Lower lobe of right lung (tissue), 2 donors: ENCODE data around the gene ARID4B. TPM values are rescaled to one million over a fixed set of nuclear protein-coding genes. Genes with fewer than 3 reads are reported as not detected.

Experiments used
- ATAC-seq, 2 donors: fragments of 200-7000 bp; cut with Tn5 transposase; one replicate each; pipeline ENCODE4 v1.9.1; 2020 to 2022; ENCODE audit warnings: mild to moderate bottlenecking in 2 of 2, moderate library complexity in 2 of 2
- DNase-seq: peaks from one replicate; pipeline ENCODE4 v3.0.0-alpha.2; 2020
- H3K27ac ChIP-seq: fragments of 200-600 bp; one replicate; pipeline ENCODE4 v1.8.0; 2022
- H3K27me3 ChIP-seq: fragments of 200-600 bp; one replicate; pipeline ENCODE4 v1.8.0; 2022; ENCODE audit warnings: low read depth
- H3K36me3 ChIP-seq: fragments of 200-600 bp; one replicate; pipeline ENCODE4 v1.8.0; 2022; ENCODE audit warnings: mild to moderate bottlenecking
- H3K4me1 ChIP-seq: fragments of 200-600 bp; one replicate; pipeline ENCODE4 v1.8.0; 2022
- H3K4me3 ChIP-seq: fragments of 200-600 bp; one replicate; pipeline ENCODE4 v1.8.0; 2022; ENCODE audit warnings: mild to moderate bottlenecking
- H3K9me3 ChIP-seq: fragments of 200-600 bp; one replicate; pipeline ENCODE4 v1.8.0; 2022
- intact Hi-C: fragments of 100-400 bp; cut with DNase I; formaldehyde crosslinking; loops from one replicate; pipeline ENCODE4 v1.11.0; 2022
- total RNA-seq: library from RNA; stranded (reverse); fragmentation: NEBNext Ultra II Directional; extraction: Animal tissue kit (Norgen Biotek cat#: 25700); gene quantifications from one replicate; pipeline ENCODE4 v1.2.1, GENCODE V29; 2021
- TF ChIP-seq, protein P1 (sequence below): fragments of 200-600 bp; IDR thresholded peaks from one replicate; pipeline ENCODE4 v1.8.0; 2022; ENCODE audit warnings: antibody characterized with exemption, mild to moderate bottlenecking
- donor health status: DM: no; HTN: yes; CAD: no; lungs with severe emphysema.

Gene ARID4B
- total RNA-seq, 1 donor from 2014 or later = 39.1 TPM

DNA sequence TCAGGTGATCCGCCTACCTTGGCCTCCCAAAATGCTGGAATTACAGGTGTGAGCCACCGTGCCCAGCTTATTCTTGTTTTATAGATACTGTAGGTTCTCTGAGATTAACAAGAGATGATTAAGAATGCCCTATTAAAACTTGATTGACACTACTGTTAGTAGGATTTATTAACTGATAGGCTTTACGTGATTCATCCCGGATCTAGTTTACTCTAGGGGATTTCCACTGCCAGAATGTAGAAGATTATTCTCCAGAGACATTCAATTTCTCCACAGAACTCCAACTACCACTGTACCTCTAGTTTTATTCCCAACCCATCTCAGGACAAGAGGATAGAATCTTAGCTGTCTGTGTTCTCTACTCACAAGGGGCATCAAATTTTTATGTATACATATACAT is 140.7 kb downstream of the ARID4B start:
- DNase-seq (no peak), ATAC-seq (no peak)
- Histone ChIP-seq H3K9me3 (no peaks in the 10 kb centered on the region), H3K4me1 (no peaks in the 10 kb centered on the region), H3K36me3 (peaks cover 40% of the 10 kb centered on the region), H3K27ac (no peak overlapping the region), H3K4me3 (no peak overlapping the region), H3K27me3 (no peaks in the 10 kb centered on the region)
- intact Hi-C loops = no loop called here
- TF ChIP-seq, protein P1, sequence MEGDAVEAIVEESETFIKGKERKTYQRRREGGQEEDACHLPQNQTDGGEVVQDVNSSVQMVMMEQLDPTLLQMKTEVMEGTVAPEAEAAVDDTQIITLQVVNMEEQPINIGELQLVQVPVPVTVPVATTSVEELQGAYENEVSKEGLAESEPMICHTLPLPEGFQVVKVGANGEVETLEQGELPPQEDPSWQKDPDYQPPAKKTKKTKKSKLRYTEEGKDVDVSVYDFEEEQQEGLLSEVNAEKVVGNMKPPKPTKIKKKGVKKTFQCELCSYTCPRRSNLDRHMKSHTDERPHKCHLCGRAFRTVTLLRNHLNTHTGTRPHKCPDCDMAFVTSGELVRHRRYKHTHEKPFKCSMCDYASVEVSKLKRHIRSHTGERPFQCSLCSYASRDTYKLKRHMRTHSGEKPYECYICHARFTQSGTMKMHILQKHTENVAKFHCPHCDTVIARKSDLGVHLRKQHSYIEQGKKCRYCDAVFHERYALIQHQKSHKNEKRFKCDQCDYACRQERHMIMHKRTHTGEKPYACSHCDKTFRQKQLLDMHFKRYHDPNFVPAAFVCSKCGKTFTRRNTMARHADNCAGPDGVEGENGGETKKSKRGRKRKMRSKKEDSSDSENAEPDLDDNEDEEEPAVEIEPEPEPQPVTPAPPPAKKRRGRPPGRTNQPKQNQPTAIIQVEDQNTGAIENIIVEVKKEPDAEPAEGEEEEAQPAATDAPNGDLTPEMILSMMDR = no peak

DNA sequence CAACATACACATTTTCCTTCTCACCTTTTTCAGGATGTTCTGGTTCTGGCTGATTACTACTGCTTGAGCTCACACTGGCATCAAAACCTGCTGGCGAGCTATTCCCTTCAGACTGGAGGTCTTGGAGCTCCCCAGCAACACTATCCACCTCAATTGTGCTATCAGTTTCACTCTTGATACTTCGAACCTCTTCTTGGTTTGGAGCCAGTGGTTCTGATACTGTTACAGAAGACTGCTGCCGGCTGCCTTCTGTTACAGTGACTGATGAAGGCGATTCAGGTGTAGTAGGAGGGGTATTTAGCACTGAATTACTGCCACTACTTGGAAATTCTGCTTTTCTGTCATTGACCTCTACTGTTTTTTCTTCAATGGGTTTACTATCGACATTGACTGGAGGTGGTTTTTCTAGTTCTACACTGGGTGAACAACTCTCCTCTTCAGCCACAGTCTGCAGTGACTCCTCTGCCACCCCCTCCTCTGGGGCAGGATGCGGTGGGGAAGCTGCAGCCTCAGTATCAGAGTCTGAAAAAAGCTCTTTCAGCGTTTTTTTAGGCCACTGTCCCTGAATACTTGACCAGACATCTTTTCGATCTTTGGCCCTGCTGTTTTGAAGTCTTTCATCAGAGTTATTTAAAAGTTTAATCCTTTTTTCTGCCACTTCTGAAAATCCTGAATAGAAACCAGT is 146.3 kb downstream of the ARID4B start:
- TF ChIP-seq, protein P1 = no peak
- ATAC-seq (no peak), DNase-seq (no peak)
- Histone ChIP-seq H3K27ac (no peak overlapping the region), H3K9me3 (no peaks in the 10 kb centered on the region), H3K4me3 (no peak overlapping the region), H3K27me3 (no peaks in the 10 kb centered on the region), H3K36me3 (peaks cover 57% of the 10 kb centered on the region), H3K4me1 (no peaks in the 10 kb centered on the region)
- intact Hi-C loops = no loop called here

DNA sequence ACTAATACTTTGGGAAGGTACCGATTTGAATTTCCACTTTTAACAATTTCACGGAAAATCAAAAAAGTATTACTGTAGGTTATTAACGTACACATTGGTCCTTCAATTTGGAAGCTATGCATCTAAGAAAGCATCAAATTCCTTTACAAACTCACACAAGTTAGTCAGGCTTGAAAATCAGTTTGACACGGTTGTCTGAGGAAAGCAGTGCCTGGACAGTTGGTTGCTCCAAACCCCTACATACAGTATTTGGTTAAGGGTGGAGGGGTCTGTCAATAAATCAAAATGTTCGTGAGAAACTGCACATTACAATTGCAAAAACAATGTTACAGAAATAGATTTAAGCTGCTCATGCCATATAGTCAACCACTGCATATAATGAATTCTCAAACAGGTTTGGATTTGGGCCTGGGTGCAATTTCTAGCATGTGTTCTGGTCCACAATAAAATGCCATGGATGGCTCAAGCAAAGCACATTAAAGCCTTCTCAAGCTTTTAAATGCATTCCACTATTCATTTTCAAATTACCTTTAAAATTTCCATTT is 147.0 kb downstream of the ARID4B start:
- Histone ChIP-seq H3K27ac (no peak overlapping the region), H3K9me3 (no peaks in the 10 kb centered on the region), H3K36me3 (peaks cover 64% of the 10 kb centered on the region), H3K4me1 (no peaks in the 10 kb centered on the region), H3K4me3 (no peak overlapping the region), H3K27me3 (no peaks in the 10 kb centered on the region)
- ATAC-seq (no peak), DNase-seq (no peak)
- intact Hi-C loops = no loop called here
- TF ChIP-seq, protein P1 = no peak

DNA sequence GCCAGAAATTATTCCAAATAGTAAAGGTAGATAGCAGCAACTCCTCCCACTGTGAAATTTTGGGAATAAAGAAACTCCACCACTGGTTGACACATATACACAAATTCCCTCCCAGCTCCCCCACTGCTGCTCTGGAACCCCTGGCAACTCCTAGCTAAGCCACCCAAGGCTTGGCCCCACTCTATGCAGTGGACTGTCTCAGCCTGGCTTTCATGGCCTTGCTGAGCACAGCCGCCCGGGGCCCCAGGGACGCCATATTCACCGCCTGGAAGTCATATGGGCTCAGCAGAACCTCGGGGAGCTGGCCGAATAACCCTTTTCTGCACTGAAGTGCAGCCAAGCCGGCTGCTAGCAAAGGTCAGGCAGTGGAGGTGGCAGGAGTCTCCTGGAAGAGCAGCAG is 151.5 kb downstream of the ARID4B start:
- intact Hi-C loops = no loop called here
- H3K27me3 ChIP-seq = no peaks in the 10 kb centered on the region
- no peak overlapping the region for H3K27ac ChIP-seq
- ATAC-seq (no peak), DNase-seq (no peak)
- H3K9me3 ChIP-seq = no peaks in the 10 kb centered on the region
- peaks cover 76% of the 10 kb centered on the region for H3K36me3 ChIP-seq
- TF ChIP-seq, protein P1 = no peak
- no peak overlapping the region for H3K4me3 ChIP-seq
- no peaks in the 10 kb centered on the region for H3K4me1 ChIP-seq

DNA sequence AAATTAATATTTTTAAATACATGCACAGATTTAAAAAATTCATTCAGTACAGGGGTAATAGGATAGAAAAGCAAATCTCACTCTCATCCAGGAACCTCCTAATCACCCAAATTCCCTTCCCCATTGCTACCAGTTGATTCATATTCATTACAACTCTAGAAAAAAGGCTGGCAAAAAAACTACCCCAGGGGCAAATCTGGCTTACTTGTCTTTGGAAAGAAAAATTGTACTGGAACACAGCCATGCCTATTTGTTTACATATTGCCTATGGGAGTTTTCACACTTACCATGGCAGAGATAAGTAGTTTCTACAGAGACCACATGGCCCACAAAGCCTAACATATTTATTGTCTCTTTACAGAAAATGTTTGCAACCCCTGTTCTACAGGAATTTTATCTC is 158.0 kb downstream of the ARID4B start:
- no peak overlapping the region for H3K4me3 ChIP-seq
- TF ChIP-seq, protein P1 = no peak
- ATAC-seq = no peak
- no peaks in the 10 kb centered on the region for H3K4me1 ChIP-seq
- H3K36me3 ChIP-seq = peaks cover 80% of the 10 kb centered on the region
- DNase-seq = no peak
- no peak overlapping the region for H3K27ac ChIP-seq
- H3K9me3 ChIP-seq = no peaks in the 10 kb centered on the region
- intact Hi-C loops = no loop called here
- H3K27me3 ChIP-seq = no peaks in the 10 kb centered on the region
